Right lobe of liver (tissue), 4 donors: ENCODE measurements around the gene DNAJC21.

ENCODE experiments used
- POLR2A ChIP-seq: fragments of 450-650 bp; IDR thresholded peaks from one replicate; pipeline ENCODE4 v1.6.1; 2017; ENCODE audit warnings: antibody characterized with exemption, mild to moderate bottlenecking
- TF ChIP-seq, protein P1 (sequence below), 4 donors: fragments of 200-600 bp in 3 of 4; fragments of 450-650 bp in 1 of 4; IDR thresholded peaks; one replicate each; pipeline versions ENCODE4 v1.5.1 to v1.8.0; 2016 to 2022; ENCODE audit warnings: antibody characterized with exemption in 4 of 4, mild to moderate bottlenecking in 2 of 4
- donor health status: DM: no; HTN: no; CAD: no.
- donor health status: DM: no; HTN: no; CAD: no.
- donor health status: DM: no; HTN: yes; CAD: no.

DNA sequence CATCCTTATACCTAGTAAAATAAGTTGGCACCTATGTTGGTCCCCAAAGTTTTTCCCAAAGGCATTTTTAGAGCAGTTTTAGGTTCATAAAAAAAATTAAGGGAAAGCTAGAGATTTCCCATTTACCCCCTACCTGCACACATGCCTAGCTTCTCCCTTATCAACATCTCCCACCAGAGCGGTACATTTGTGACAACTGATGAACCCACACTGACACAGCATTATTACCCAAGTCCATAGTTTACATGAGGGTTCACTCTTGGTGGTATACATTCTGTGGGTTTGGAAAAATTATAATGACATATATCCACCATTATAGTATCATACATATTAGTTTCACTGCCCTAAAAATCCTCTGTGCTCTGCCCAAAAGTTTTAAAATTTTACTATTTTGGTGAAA, 26.1 kb upstream of the DNAJC21 start:
- TF ChIP-seq POLR2A: no peak
- TF ChIP-seq, protein P1, sequence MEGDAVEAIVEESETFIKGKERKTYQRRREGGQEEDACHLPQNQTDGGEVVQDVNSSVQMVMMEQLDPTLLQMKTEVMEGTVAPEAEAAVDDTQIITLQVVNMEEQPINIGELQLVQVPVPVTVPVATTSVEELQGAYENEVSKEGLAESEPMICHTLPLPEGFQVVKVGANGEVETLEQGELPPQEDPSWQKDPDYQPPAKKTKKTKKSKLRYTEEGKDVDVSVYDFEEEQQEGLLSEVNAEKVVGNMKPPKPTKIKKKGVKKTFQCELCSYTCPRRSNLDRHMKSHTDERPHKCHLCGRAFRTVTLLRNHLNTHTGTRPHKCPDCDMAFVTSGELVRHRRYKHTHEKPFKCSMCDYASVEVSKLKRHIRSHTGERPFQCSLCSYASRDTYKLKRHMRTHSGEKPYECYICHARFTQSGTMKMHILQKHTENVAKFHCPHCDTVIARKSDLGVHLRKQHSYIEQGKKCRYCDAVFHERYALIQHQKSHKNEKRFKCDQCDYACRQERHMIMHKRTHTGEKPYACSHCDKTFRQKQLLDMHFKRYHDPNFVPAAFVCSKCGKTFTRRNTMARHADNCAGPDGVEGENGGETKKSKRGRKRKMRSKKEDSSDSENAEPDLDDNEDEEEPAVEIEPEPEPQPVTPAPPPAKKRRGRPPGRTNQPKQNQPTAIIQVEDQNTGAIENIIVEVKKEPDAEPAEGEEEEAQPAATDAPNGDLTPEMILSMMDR (IDR thresholded peaks at IDR 0.05): no peak
